Smooth muscle cell (in vitro differentiated cells): ENCODE data around the gene PRSS1. TPM values are rescaled to one million over a fixed set of nuclear protein-coding genes. Genes with fewer than 3 reads are reported as not detected.

Source experiments
- DNase-seq: peaks from one replicate; lab custom pipeline; 2025; ENCODE audit not compliant: unreplicated experiment; lab: John Stamatoyannopoulos, UW
- H2AFZ ChIP-seq: fragments of 200-600 bp; sonication (generic); 2 replicates; pipeline ENCODE4 v1.6.0; 2016; ENCODE audit warnings: antibody characterized with exemption, low read depth, mild to moderate bottlenecking
- H3F3A ChIP-seq: fragments of 200-600 bp; sonication (generic); 2 replicates; pipeline ENCODE4 v1.6.0; 2017; ENCODE audit warnings: antibody characterized with exemption, low read depth
- H3K27ac ChIP-seq: fragments of 200-600 bp; sonication (generic); 2 replicates; pipeline ENCODE4 v1.5.1; 2016; ENCODE audit warnings: low read depth, mild to moderate bottlenecking
- H3K27me3 ChIP-seq: fragments of 200-600 bp; sonication (generic); 2 replicates; pipeline ENCODE4 v1.6.1; 2016; ENCODE audit warnings: low read depth, mild to moderate bottlenecking
- H3K36me3 ChIP-seq: fragments of 200-600 bp; sonication (generic); 2 replicates; pipeline ENCODE4 v1.5.1; 2016; ENCODE audit warnings: low read depth
- H3K4me1 ChIP-seq: fragments of 200-600 bp; sonication (generic); 2 replicates; pipeline ENCODE4 v1.5.1; 2016; ENCODE audit warnings: low read depth
- H3K4me2 ChIP-seq: fragments of 200-600 bp; sonication (generic); 2 replicates; pipeline ENCODE4 v1.6.0; 2016; ENCODE audit warnings: mild to moderate bottlenecking
- H3K4me3 ChIP-seq: fragments of 200-600 bp; sonication (generic); 2 replicates; pipeline ENCODE4 v1.5.1; 2016; ENCODE audit warnings: mild to moderate bottlenecking
- H3K79me2 ChIP-seq: fragments of 200-600 bp; sonication (generic); 2 replicates; pipeline ENCODE4 v1.6.0; 2016; ENCODE audit warnings: low read depth, mild to moderate bottlenecking
- H3K9ac ChIP-seq: fragments of 200-600 bp; sonication (generic); 2 replicates; pipeline ENCODE4 v1.6.0; 2016; ENCODE audit warnings: low read depth
- H3K9me3 ChIP-seq: fragments of 200-600 bp; sonication (generic); replicated peaks from 2 replicates; pipeline ENCODE4 v1.5.1; 2016; ENCODE audit warnings: low read depth
- H4K20me1 ChIP-seq: fragments of 200-600 bp; sonication (generic); 2 replicates; pipeline ENCODE4 v1.6.0; 2016; ENCODE audit warnings: low read depth
- CTCF ChIP-seq: fragments of 200-600 bp; sonication (generic); IDR thresholded peaks from 2 replicates; pipeline ENCODE4 v1.5.1; 2017; ENCODE audit warnings: borderline replicate concordance, mild to moderate bottlenecking, antibody characterized with exemption; ENCODE audit not compliant: insufficient read depth, poor library complexity, severe bottlenecking
- WGBS: methylation state at CpG from one replicate; pipeline ENCODE4 v1.1.7; 2016; ENCODE audit warnings: low lambda C conversion rate; 5-methylcytosine and 5-hydroxymethylcytosine counted together
- polyA plus RNA-seq: library from polyadenylated mRNA; unstranded; fragments of >200 nt; fragmentation: Nextera tagmentation; extraction: Ambion mirVana; gene quantifications from 2 replicates; pipeline ENCODE4 v1.2.1, GENCODE V29; 2016
- total RNA-seq: library from RNA; depleted of rRNA; stranded (reverse); fragments of >200 nt; gene quantifications from 2 replicates; pipeline ENCODE4 v1.2.3, GENCODE V29; 2014

The PRSS1 gene
- total and polyA plus RNA-seq, 2 experiments from 2014 or later = not detected

GRCh38 chr7:142788303-142789289, 39.3 kb downstream of the PRSS1 start:
- Histone ChIP-seq H3K36me3 (no peaks in the 10 kb centered on the region), H2AFZ (no peak overlapping the region), H3K4me1 (no peaks in the 10 kb centered on the region), H3K27me3 (peaks cover 5% of the 10 kb centered on the region), H3K4me2 (no peak overlapping the region), H3K9ac (no peak overlapping the region), H4K20me1 (no peaks in the 10 kb centered on the region), H3K4me3 (no peak overlapping the region), H3K9me3 (no peaks in the 10 kb centered on the region), H3F3A (no peaks in the 10 kb centered on the region), H3K27ac (no peak overlapping the region), H3K79me2 (no peaks in the 10 kb centered on the region)
- DNase-seq = no peak
- TF ChIP-seq CTCF = no peak
- WGBS = 93% methylated on average over 10 of the region's 10 CpGs

GRCh38 chr7:142789441-142789840, 40.2 kb downstream of the PRSS1 start:
- H3K79me2 ChIP-seq = no peaks in the 10 kb centered on the region
- H3K9me3 ChIP-seq = no peaks in the 10 kb centered on the region
- no peak for DNase-seq
- no peak overlapping the region for H2AFZ ChIP-seq
- WGBS = 89% methylated on average over 2 of the region's 2 CpGs
- H3K4me3 ChIP-seq = no peak overlapping the region
- H3K4me1 ChIP-seq = no peaks in the 10 kb centered on the region
- no peaks in the 10 kb centered on the region for H3K36me3 ChIP-seq
- H3K27ac ChIP-seq = no peak overlapping the region
- TF ChIP-seq CTCF = no peak
- no peaks in the 10 kb centered on the region for H4K20me1 ChIP-seq
- H3K27me3 ChIP-seq = peaks cover 13% of the 10 kb centered on the region
- no peak overlapping the region for H3K4me2 ChIP-seq
- no peak overlapping the region for H3K9ac ChIP-seq
- no peaks in the 10 kb centered on the region for H3F3A ChIP-seq

- no peaks in the 10 kb centered on the region for H3K9me3 ChIP-seq
- no peak overlapping the region for H3K4me2 ChIP-seq
- H3K9ac ChIP-seq = no peak overlapping the region
- H2AFZ ChIP-seq = no peak overlapping the region
- no peaks in the 10 kb centered on the region for H3F3A ChIP-seq
- DNase-seq = no peak
- 93% methylated on average over 3 of the region's 3 CpGs for WGBS
- no peaks in the 10 kb centered on the region for H3K36me3 ChIP-seq
- no peaks in the 10 kb centered on the region for H4K20me1 ChIP-seq
- H3K27me3 ChIP-seq = peaks cover 19% of the 10 kb centered on the region
- TF ChIP-seq CTCF = no peak
- H3K27ac ChIP-seq = no peak overlapping the region
- H3K79me2 ChIP-seq = no peaks in the 10 kb centered on the region
- no peaks in the 10 kb centered on the region for H3K4me1 ChIP-seq
- no peak overlapping the region for H3K4me3 ChIP-seq
Measured at GRCh38 chr7:142790056-142790455, 40.8 kb downstream of the PRSS1 start.
